ENCODE results near the gene ADAMTS9. TPM values are rescaled to one million over a fixed set of nuclear protein-coding genes. Genes with fewer than 3 reads are reported as not detected.

ADAMTS9 gene
- total and polyA plus RNA-seq, 8 donors: 5.5 to 107 (median 30.5) TPM

GRCh38 chr3:64677961-64678716 lies 9.7 kb downstream of the ADAMTS9 start:
- H3K4me1 ChIP-seq: peaks cover 0 to 12% (median 6%) of the 10 kb centered on the region in 4 donors
- H3K36me3 ChIP-seq: peaks cover 0 to 11% (median 6%) of the 10 kb centered on the region in 4 donors
- no peak overlapping the region for H3K27ac ChIP-seq
- WGBS, 5 donors: 66 to 80% (median 69%) methylated on average over 2 of the region's 2 CpGs
- H3K4me3 ChIP-seq: no peak overlapping the region
- no peak for DNase-seq
- intact Hi-C loops (cut with DNase I; ENCODE audit: low total_unique reads): no loop called here
- H3K27me3 ChIP-seq: no peaks in the 10 kb centered on the region
- TF ChIP-seq CTCF (IDR thresholded peaks at IDR 0.05) (no peak), POLR2AphosphoS5 (IDR thresholded peaks at IDR 0.05) (no peak), POLR2A (IDR thresholded peaks at IDR 0.05) (no peak), EP300 (IDR thresholded peaks at IDR 0.05) (no peak)
- no peaks in the 10 kb centered on the region for H3K9me3 ChIP-seq

- TF ChIP-seq POLR2A (IDR thresholded peaks at IDR 0.05) (no peak), EP300 (IDR thresholded peaks at IDR 0.05) (no peak), POLR2AphosphoS5 (IDR thresholded peaks at IDR 0.05) (no peak), CTCF (IDR thresholded peaks at IDR 0.05) (no peak)
- no peaks in the 10 kb centered on the region for H3K9me3 ChIP-seq
- H3K27ac ChIP-seq: no peak overlapping the region
- intact Hi-C loops (cut with DNase I; ENCODE audit: low total_unique reads): no loop called here
- H3K4me1 ChIP-seq: peaks cover 0 to 12% (median 4%) of the 10 kb centered on the region in 4 donors
- H3K4me3 ChIP-seq: no peak overlapping the region
- 65 to 81% (median 76%) methylated on average over 2 of the region's 2 CpGs for WGBS, 5 donors
- no peaks in the 10 kb centered on the region for H3K27me3 ChIP-seq
- no peak for DNase-seq
- peaks cover 0 to 11% (median 6%) of the 10 kb centered on the region in 4 donors for H3K36me3 ChIP-seq
Measured at GRCh38 chr3:64676831-64677230, 11.0 kb downstream of the ADAMTS9 start.

- H3K4me1 ChIP-seq: peaks cover 0 to 12% (median 0%) of the 10 kb centered on the region in 4 donors
- H3K36me3 ChIP-seq: peaks cover 0 to 10% (median 5%) of the 10 kb centered on the region in 4 donors
- no peaks in the 10 kb centered on the region for H3K27me3 ChIP-seq
- H3K27ac ChIP-seq: no peak overlapping the region
- no peak for DNase-seq
- intact Hi-C loops (cut with DNase I; ENCODE audit: low total_unique reads): no loop called here
- WGBS, 5 donors: 88 to 95% (median 92%) methylated on average over 1 of the region's 1 CpG
- no peak for TF ChIP-seq EP300 (IDR thresholded peaks at IDR 0.05)
- TF ChIP-seq POLR2A (IDR thresholded peaks at IDR 0.05): no peak
- no peak for TF ChIP-seq CTCF (IDR thresholded peaks at IDR 0.05)
- no peak for TF ChIP-seq POLR2AphosphoS5 (IDR thresholded peaks at IDR 0.05)
- no peaks in the 10 kb centered on the region for H3K9me3 ChIP-seq
- no peak overlapping the region for H3K4me3 ChIP-seq
Measured at GRCh38 chr3:64675687-64676247, 12.0 kb downstream of the ADAMTS9 start.

GRCh38 chr3:64674591-64675076 lies 13.2 kb downstream of the ADAMTS9 start:
- Histone ChIP-seq H3K27me3 (no peaks in the 10 kb centered on the region), H3K4me1 (peaks cover 0 to 12% (median 0%) of the 10 kb centered on the region in 4 donors), H3K9me3 (no peaks in the 10 kb centered on the region), H3K36me3 (peaks cover 0 to 5% (median 1%) of the 10 kb centered on the region in 4 donors), H3K4me3 (no peak overlapping the region), H3K27ac (peak overlapping the region in 1 of 5 donors; percentile 10)
- 60 to 69% (median 65%) methylated on average over 4 of the region's 4 CpGs for WGBS, 5 donors
- peak in 1 of 2 donors; percentile 32 for DNase-seq
- TF ChIP-seq EP300 (IDR thresholded peaks at IDR 0.05) (no peak), POLR2A (IDR thresholded peaks at IDR 0.05) (no peak), POLR2AphosphoS5 (IDR thresholded peaks at IDR 0.05) (no peak), CTCF (IDR thresholded peaks at IDR 0.05) (no peak)
- intact Hi-C loops (cut with DNase I; ENCODE audit: low total_unique reads): no loop called here
